Endodermal cell (in vitro differentiated cells): Measurements from ENCODE around the gene RUNX2. TPM values are rescaled to one million over a fixed set of nuclear protein-coding genes. Genes with fewer than 3 reads are reported as not detected.

Source experiments
- DNase-seq: peaks from one replicate; pipeline ENCODE4 v3.0.0-alpha.2; 2017
- H3K27ac ChIP-seq: 2 replicates; pipeline ENCODE4 v1.5.1; 2013; ENCODE audit warnings: mild to moderate bottlenecking, low read depth, low read length, moderate library complexity
- H3K27me3 ChIP-seq: 2 replicates; pipeline ENCODE4 v1.6.1; 2013; ENCODE audit warnings: mild to moderate bottlenecking, low read length, moderate library complexity; ENCODE audit not compliant: insufficient read depth, control insufficient read depth, poor library complexity, severe bottlenecking
- H3K36me3 ChIP-seq: 2 replicates; pipeline ENCODE4 v1.7.0; 2013; ENCODE audit warnings: mild to moderate bottlenecking, low read length, moderate library complexity; ENCODE audit not compliant: control insufficient read depth, insufficient read depth
- H3K4me1 ChIP-seq: one replicate; pipeline ENCODE4 v1.7.0; 2013; ENCODE audit warnings: low read length; ENCODE audit not compliant: control insufficient read depth, insufficient read depth
- H3K4me3 ChIP-seq: 2 replicates; pipeline ENCODE4 v1.5.1; 2013; ENCODE audit warnings: mild to moderate bottlenecking, low read length, moderate library complexity
- H3K9ac ChIP-seq: 2 replicates; pipeline ENCODE4 v1.6.1; 2013; ENCODE audit warnings: mild to moderate bottlenecking, low read length, moderate library complexity; ENCODE audit not compliant: poor library complexity, severe bottlenecking; ENCODE audit errors: extremely low read depth
- H3K9me3 ChIP-seq: 2 replicates; pipeline ENCODE4 v1.6.1; 2013; ENCODE audit warnings: mild to moderate bottlenecking, low read length, moderate library complexity; ENCODE audit not compliant: control insufficient read depth
- H3K27ac Mint-ChIP-seq: 2 replicates; pipeline ENCODE4 v1.8.0; 2020; ENCODE audit warnings: mixed read lengths
- H3K27me3 Mint-ChIP-seq: 2 replicates; pipeline ENCODE4 v1.8.0; 2021; ENCODE audit warnings: mild to moderate bottlenecking, mixed read lengths; ENCODE audit not compliant: insufficient read depth
- H3K36me3 Mint-ChIP-seq: 2 replicates; pipeline ENCODE4 v1.8.0; 2020; ENCODE audit warnings: low read depth, mixed read lengths
- H3K4me1 Mint-ChIP-seq: 2 replicates; pipeline ENCODE4 v1.8.0; 2020; ENCODE audit warnings: mixed read lengths
- H3K4me3 Mint-ChIP-seq: 2 replicates; pipeline ENCODE4 v1.8.0; 2020; ENCODE audit warnings: mild to moderate bottlenecking, moderate library complexity, mixed read lengths
- H3K9me3 Mint-ChIP-seq: 2 replicates; pipeline ENCODE4 v1.8.0; 2020; ENCODE audit warnings: mild to moderate bottlenecking, mixed read lengths
- CTCF ChIP-seq: fragments of 200-600 bp; sonication (generic); conservative IDR thresholded peaks from 2 replicates; pipeline ENCODE4 v1.5.0; 2021; ENCODE audit warnings: antibody characterized with exemption, mild to moderate bottlenecking
- WGBS, 2 experiments: methylation state at CpG; one replicate each; pipeline versions ENCODE4 v1.1.5 to v1.1.7; 2013; ENCODE audit warnings: missing lambda C conversion rate in 2 of 2, mixed read lengths in 1 of 2; ENCODE audit not compliant: insufficient coverage in 1 of 2, insufficient read length in 1 of 2; 5-methylcytosine and 5-hydroxymethylcytosine counted together
- total RNA-seq, 2 donors: library from RNA; stranded (reverse); fragmentation: NEBNext Ultra II Directional in 1 of 2; extraction: Animal tissue kit (Norgen Biotek cat#: 25700) in 1 of 2; gene quantifications; 2 replicates in 1 of 2; 3 replicates in 1 of 2; pipeline ENCODE4 v1.2.1, GENCODE V29; 2021

Gene RUNX2
- total RNA-seq, 2 donors from 2014 or later: 0.18 to 0.26 TPM

- Mint-ChIP-seq H3K4me3 (no peak overlapping the region), H3K27ac (peak overlapping the region; percentile 26), H3K36me3 (no peaks in the 10 kb centered on the region), H3K27me3 (no peaks in the 10 kb centered on the region), H3K9me3 (no peaks in the 10 kb centered on the region), H3K4me1 (peaks cover 28% of the 10 kb centered on the region)
- H3K9ac ChIP-seq: no peak overlapping the region
- no peak overlapping the region for H3K27ac ChIP-seq
- H3K27me3 ChIP-seq: no peaks in the 10 kb centered on the region
- no peaks in the 10 kb centered on the region for H3K36me3 ChIP-seq
- no peak for DNase-seq
- no peaks in the 10 kb centered on the region for H3K9me3 ChIP-seq
- no peak overlapping the region for H3K4me3 ChIP-seq
- no peak for TF ChIP-seq CTCF
- peaks cover 2% of the 10 kb centered on the region for H3K4me1 ChIP-seq
- WGBS, 2 experiments: 91 to 100% methylated on average over 1 to 2 of the region's 2 CpGs
These were observed 177.3 kb downstream of the RUNX2 start for GRCh38 chr6:45505470-45505869.

GRCh38 chr6:45507186-45507585 is 179.1 kb downstream of the RUNX2 start:
- no peaks in the 10 kb centered on the region for H3K36me3 Mint-ChIP-seq
- Histone ChIP-seq H3K9me3 (no peaks in the 10 kb centered on the region), H3K27ac (no peak overlapping the region), H3K4me1 (peaks cover 2% of the 10 kb centered on the region), H3K36me3 (no peaks in the 10 kb centered on the region), H3K9ac (no peak overlapping the region), H3K27me3 (no peaks in the 10 kb centered on the region), H3K4me3 (no peak overlapping the region)
- no peak for DNase-seq
- no peaks in the 10 kb centered on the region for H3K9me3 Mint-ChIP-seq
- 94% methylated on average over 3 of the region's 3 CpGs; no CpG with 5 or more reads in 1 of the 2 experiments for WGBS, 2 experiments
- peaks cover 28% of the 10 kb centered on the region for H3K4me1 Mint-ChIP-seq
- H3K27me3 Mint-ChIP-seq: no peaks in the 10 kb centered on the region
- no peak overlapping the region for H3K27ac Mint-ChIP-seq
- TF ChIP-seq CTCF: no peak
- no peak overlapping the region for H3K4me3 Mint-ChIP-seq

- H3K4me1 ChIP-seq: peaks cover 2% of the 10 kb centered on the region
- H3K9me3 ChIP-seq: no peaks in the 10 kb centered on the region
- H3K4me3 ChIP-seq: no peak overlapping the region
- H3K9ac ChIP-seq: no peak overlapping the region
- DNase-seq: no peak
- no peaks in the 10 kb centered on the region for H3K27me3 Mint-ChIP-seq
- no peaks in the 10 kb centered on the region for H3K27me3 ChIP-seq
- WGBS, 2 experiments: 95 to 98% methylated on average over 2 to 4 of the region's 4 CpGs
- H3K9me3 Mint-ChIP-seq: no peaks in the 10 kb centered on the region
- no peak overlapping the region for H3K4me3 Mint-ChIP-seq
- no peak for TF ChIP-seq CTCF
- no peaks in the 10 kb centered on the region for H3K36me3 ChIP-seq
- H3K4me1 Mint-ChIP-seq: peaks cover 35% of the 10 kb centered on the region
- H3K36me3 Mint-ChIP-seq: no peaks in the 10 kb centered on the region
- H3K27ac Mint-ChIP-seq: no peak overlapping the region
- H3K27ac ChIP-seq: no peak overlapping the region
These were observed 181.3 kb downstream of the RUNX2 start for GRCh38 chr6:45509426-45509825.
